ENCODE results near the gene STX17. TPM values are rescaled to one million over a fixed set of nuclear protein-coding genes. Genes with fewer than 3 reads are reported as not detected.

The STX17 gene
- polyA plus RNA-seq, 2 of the 4 experiments (the other 2 are of a cell fraction), result 14.3 to 24.6 TPM

- Histone ChIP-seq H3K4me1 (0 out of 3 replicates have a peak, but pooled peaks cover 4% of the 10 kb centered on the region), H3K9me3 (no peaks in the 10 kb centered on the region), H3K4me3 (no peak overlapping the region), H3K27ac (no peak overlapping the region), H3K4me2 (no peak overlapping the region)
- ChIA-PET POLR2A (no interaction called here), CTCF (interaction anchor here (1.1 to 3.5 kb wide), 2 partner anchors 13 to 14 kb away, joined by 3 to 9 read pairs; no protein-coding TSS in a partner anchor)
- WGBS (ENCODE audit: missing lambda C conversion rate), result 60% methylated on average over 2 of the region's 2 CpGs
- no peak for TF ChIP-seq HOXB5 (CRISPR knock-in tag; IDR thresholded peaks at IDR 0.05)
- TF ChIP-seq SREBF2 (IDR thresholded peaks at IDR 0.05), result no peak
- no peak for TF ChIP-seq FOSL2 (IDR thresholded peaks at IDR 0.05)
- no peak for TF ChIP-seq FOSL2 (CRISPR knock-in tag; IDR thresholded peaks at IDR 0.05)
- no peak for TF ChIP-seq HEYL (CRISPR knock-in tag; IDR thresholded peaks at IDR 0.05)
- TF ChIP-seq NPAS2 (CRISPR knock-in tag; IDR thresholded peaks at IDR 0.05; ENCODE audit: borderline replicate concordance), result no peak
- no peak for TF ChIP-seq E2F6 (IDR thresholded peaks at IDR 0.05; ENCODE audit: borderline replicate concordance, low read depth)
- no peak for TF ChIP-seq ZFP36 (IDR thresholded peaks at IDR 0.05; ENCODE audit: borderline replicate concordance, partially characterized antibody)
- no peak for TF ChIP-seq HDAC2 (IDR thresholded peaks at IDR 0.05)
- TF ChIP-seq HMGXB4 (CRISPR knock-in tag; IDR thresholded peaks at IDR 0.05; ENCODE audit: borderline replicate concordance), result no peak
- no peak for TF ChIP-seq GATA3 (IDR thresholded peaks at IDR 0.05; ENCODE audit: borderline replicate concordance)
- no peak for TF ChIP-seq CHD2 (IDR thresholded peaks at IDR 0.05; ENCODE audit: low read length, partially characterized antibody)
- TF ChIP-seq USF2 (IDR thresholded peaks at IDR 0.05), result no peak
- TF ChIP-seq BHLHE40 (IDR thresholded peaks at IDR 0.05; ENCODE audit: low read depth, low read length), result no peak
- no peak for TF ChIP-seq RARB (CRISPR knock-in tag; IDR thresholded peaks at IDR 0.05)
- no peak for TF ChIP-seq ZSCAN20 (CRISPR knock-in tag; IDR thresholded peaks at IDR 0.05)
- TF ChIP-seq REST (IDR thresholded peaks at IDR 0.05), result no peak
- TF ChIP-seq MAX (IDR thresholded peaks at IDR 0.05), result no peak
- no peak for DNase-seq (ENCODE audit: low read depth in 1 of 2, low spot score in 1 of 2)
- no peak for FAIRE-seq
- peak in 1 of 2 experiments; percentile 31; a peak in 2 of 6 replicates for ATAC-seq
These were observed 37.6 kb upstream of the STX17 start for GRCh38 chr9:99868845-99869244.

GRCh38 chr9:99870126-99870525 lies 36.3 kb upstream of the STX17 start:
- Histone ChIP-seq H3K4me3 (no peak overlapping the region), H3K9me3 (no peaks in the 10 kb centered on the region), H3K4me1 (0 out of 3 replicates have a peak, but pooled peaks cover 4% of the 10 kb centered on the region), H3K27ac (no peak overlapping the region), H3K4me2 (no peak overlapping the region)
- POLR2A ChIA-PET, result no interaction called here
- DNase-seq (ENCODE audit: low read depth in 1 of 2, low spot score in 1 of 2) (no peak), ATAC-seq (peak in 1 of 2 experiments; percentile 18; a peak in 1 of 6 replicates), FAIRE-seq (no peak)
- 49% methylated on average over 5 of the region's 5 CpGs for WGBS (ENCODE audit: missing lambda C conversion rate)
- TF ChIP-seq HMGXB4 (CRISPR knock-in tag; IDR thresholded peaks at IDR 0.05; ENCODE audit: borderline replicate concordance) (no peak), MAX (IDR thresholded peaks at IDR 0.05) (no peak), KDM1A (IDR thresholded peaks at IDR 0.05; ENCODE audit: low read depth) (no peak), EHMT2 (IDR thresholded peaks at IDR 0.05; ENCODE audit: low read depth) (no peak), PBX3 (IDR thresholded peaks at IDR 0.05) (no peak), HDAC2 (IDR thresholded peaks at IDR 0.05) (no peak)
- CTCF ChIA-PET, result interaction anchor here (3.5 kb wide), 1 partner anchor 14 kb away, joined by 9 read pairs; no protein-coding TSS in a partner anchor
